K562 (cell line): Measurements from ENCODE around the gene CFAP20DC. TPM values are rescaled to one million over a fixed set of nuclear protein-coding genes. Genes with fewer than 3 reads are reported as not detected.

Experiments used
- E2F8 ChIP-seq: fragments of 450-650 bp; IDR thresholded peaks from 2 replicates; pipeline ENCODE4 v1.7.1; 2018; ENCODE audit warnings: mild to moderate bottlenecking, low read depth; ENCODE audit not compliant: partially characterized antibody
- KDM5B ChIP-seq: fragments of 200-600 bp; sonication (generic); IDR thresholded peaks from 2 replicates; pipeline ENCODE4 v1.6.1; 2012; ENCODE audit warnings: low read depth, mild to moderate bottlenecking, moderate library complexity, low read length, control low read depth, inconsistent platforms; ENCODE audit not compliant: insufficient replicate concordance
- MAFF ChIP-seq: IDR thresholded peaks from 2 replicates; pipeline ENCODE4 v1.6.1; 2012; ENCODE audit warnings: low read length, improper control_type of control experiment
- MGA ChIP-seq: fragments of 450-650 bp; IDR thresholded peaks from 2 replicates; pipeline ENCODE4 v1.6.1; 2016; ENCODE audit warnings: mild to moderate bottlenecking, moderate library complexity
- SIN3A ChIP-seq, 2 experiments: fragments of 150-350 bp in 1 of 2; IDR thresholded peaks; 2 replicates each; pipeline ENCODE4 v1.6.1; 2011 to 2016; ENCODE audit warnings: borderline replicate concordance in 2 of 2, low read depth in 2 of 2, low read length in 2 of 2, mild to moderate bottlenecking in 2 of 2, moderate library complexity in 2 of 2; ENCODE audit not compliant: control insufficient read depth in 1 of 2
- TRIM28 ChIP-seq: fragments of 450-650 bp; IDR thresholded peaks from 2 replicates; pipeline ENCODE4 v1.6.1; 2017
- ZNF77 ChIP-seq: fragments of 250-450 bp; sonication (Bioruptor Pico); IDR thresholded peaks from 2 replicates; pipeline ENCODE4 v1.5.0; 2020
- polyA plus RNA-seq, 8 experiments: library from polyadenylated mRNA; depleted of rRNA in 4 of 8; stranded (reverse) in 5 of 8; unstranded in 3 of 8; fragments of >200 nt; fragmentation: Nextera tagmentation in 2 of 8; fragmentation: Illumina TruSeq in 1 of 8; extraction: Ambion mirVana in 2 of 8; extraction: Trizol in 1 of 8; gene quantifications; 2 replicates each; pipeline versions ENCODE4 v1.2.1 to v1.2.3, GENCODE V29; 2011 to 2014; ENCODE audit warnings: inconsistent platforms in 1 of 8, missing spikeins in 1 of 8
- total RNA-seq, 7 experiments: library from RNA; depleted of rRNA in 6 of 7; stranded (reverse); fragments of >200 nt in 6 of 7; fragmentation: Illumina TruSeq in 2 of 7; extraction: Trizol in 2 of 7; gene quantifications; 2 replicates each; pipeline versions ENCODE4 v1.2.1 to v1.2.3, GENCODE V29; 2011 to 2021; ENCODE audit warnings: low replicate concordance in 1 of 7
- TF ChIP-seq, protein P1 (sequence below): fragments of 450-650 bp; IDR thresholded peaks from 2 replicates; pipeline ENCODE4 v1.6.1; 2018; ENCODE audit warnings: mild to moderate bottlenecking, low read depth; ENCODE audit not compliant: partially characterized antibody
- TF ChIP-seq, protein P2 (sequence below): fragments of 250-450 bp; sonication (Bioruptor Pico); IDR thresholded peaks from 2 replicates; pipeline ENCODE4 v1.4.0; 2020; ENCODE audit warnings: mild to moderate bottlenecking, moderate library complexity, borderline replicate concordance

CFAP20DC gene
- total and polyA plus RNA-seq, 9 of the 15 experiments (the other 6 are each of a cell fraction or from before 2014, with no cell fraction given): 1.6 to 5.9 (median 4.6) TPM

DNA sequence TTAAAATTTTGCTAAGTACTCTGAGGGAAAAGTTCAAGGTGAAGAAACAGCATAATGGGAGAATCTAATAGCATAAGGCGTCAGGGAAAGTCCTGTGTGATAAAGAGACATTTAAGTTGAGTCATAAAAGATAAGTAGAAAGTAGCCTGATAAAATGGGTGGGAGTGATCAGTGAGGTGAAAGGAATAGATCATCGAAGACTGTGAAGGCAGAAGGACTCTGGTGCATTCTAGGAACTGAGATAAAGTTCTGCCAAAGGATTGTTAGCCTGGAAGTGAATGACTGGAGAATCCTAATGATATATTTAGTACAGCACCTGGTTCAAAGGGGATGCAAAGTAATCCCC lies 149.9 kb downstream of the CFAP20DC start (continued):
- TF ChIP-seq, protein P1, sequence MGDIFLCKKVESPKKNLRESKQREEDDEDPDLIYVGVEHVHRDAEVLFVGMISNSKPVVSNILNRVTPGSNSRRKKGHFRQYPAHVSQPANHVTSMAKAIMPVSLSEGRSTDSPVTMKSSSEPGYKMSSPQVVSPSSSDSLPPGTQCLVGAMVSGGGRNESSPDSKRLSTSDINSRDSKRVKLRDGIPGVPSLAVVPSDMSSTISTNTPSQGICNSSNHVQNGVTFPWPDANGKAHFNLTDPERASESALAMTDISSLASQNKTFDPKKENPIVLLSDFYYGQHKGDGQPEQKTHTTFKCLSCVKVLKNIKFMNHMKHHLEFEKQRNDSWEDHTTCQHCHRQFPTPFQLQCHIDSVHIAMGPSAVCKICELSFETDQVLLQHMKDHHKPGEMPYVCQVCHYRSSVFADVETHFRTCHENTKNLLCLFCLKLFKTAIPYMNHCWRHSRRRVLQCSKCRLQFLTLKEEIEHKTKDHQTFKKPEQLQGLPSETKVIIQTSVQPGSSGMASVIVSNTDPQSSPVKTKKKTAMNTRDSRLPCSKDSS: no peak
- TF ChIP-seq MGA: no peak
- TF ChIP-seq TRIM28: no peak
- TF ChIP-seq ZNF77 (CRISPR knock-in tag): no peak
- no peak for TF ChIP-seq KDM5B
- TF ChIP-seq SIN3A (IDR thresholded peaks at IDR 0.05; ENCODE audit: borderline replicate concordance in 2 of 2, control insufficient read depth in 1 of 2, low read depth in 2 of 2, low read length in 2 of 2): no peak
- no peak for TF ChIP-seq MAFF
- no peak for TF ChIP-seq E2F8
- TF ChIP-seq, protein P2, sequence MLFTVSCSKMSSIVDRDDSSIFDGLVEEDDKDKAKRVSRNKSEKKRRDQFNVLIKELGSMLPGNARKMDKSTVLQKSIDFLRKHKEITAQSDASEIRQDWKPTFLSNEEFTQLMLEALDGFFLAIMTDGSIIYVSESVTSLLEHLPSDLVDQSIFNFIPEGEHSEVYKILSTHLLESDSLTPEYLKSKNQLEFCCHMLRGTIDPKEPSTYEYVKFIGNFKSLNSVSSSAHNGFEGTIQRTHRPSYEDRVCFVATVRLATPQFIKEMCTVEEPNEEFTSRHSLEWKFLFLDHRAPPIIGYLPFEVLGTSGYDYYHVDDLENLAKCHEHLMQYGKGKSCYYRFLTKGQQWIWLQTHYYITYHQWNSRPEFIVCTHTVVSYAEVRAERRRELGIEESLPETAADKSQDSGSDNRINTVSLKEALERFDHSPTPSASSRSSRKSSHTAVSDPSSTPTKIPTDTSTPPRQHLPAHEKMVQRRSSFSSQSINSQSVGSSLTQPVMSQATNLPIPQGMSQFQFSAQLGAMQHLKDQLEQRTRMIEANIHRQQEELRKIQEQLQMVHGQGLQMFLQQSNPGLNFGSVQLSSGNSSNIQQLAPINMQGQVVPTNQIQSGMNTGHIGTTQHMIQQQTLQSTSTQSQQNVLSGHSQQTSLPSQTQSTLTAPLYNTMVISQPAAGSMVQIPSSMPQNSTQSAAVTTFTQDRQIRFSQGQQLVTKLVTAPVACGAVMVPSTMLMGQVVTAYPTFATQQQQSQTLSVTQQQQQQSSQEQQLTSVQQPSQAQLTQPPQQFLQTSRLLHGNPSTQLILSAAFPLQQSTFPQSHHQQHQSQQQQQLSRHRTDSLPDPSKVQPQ (CRISPR knock-in tag): no peak
